Glomerular visceral epithelial cell (primary cell): Measurements from ENCODE around the gene ALDH3A2.

Experiments
- DNase-seq: peaks from one replicate; pipeline ENCODE4 v3.0.0-alpha.2; 2016; ENCODE audit errors: extremely low spot score

Gene ALDH3A2

GRCh38 chr17:19714542-19715411, 66.2 kb downstream of the ALDH3A2 start:
- no peak for DNase-seq

GRCh38 chr17:19716108-19717030, 67.8 kb downstream of the ALDH3A2 start, which contains the start of gene SLC47A2:
SLC47A2 (minus strand) TSS chr17:19716584; CDS start chr17:19716555, 29 bp downstream.
- DNase-seq: peak; percentile 57

GRCh38 chr17:19717031-19717360, 68.4 kb downstream of the ALDH3A2 start:
- no peak for DNase-seq

- DNase-seq: no peak
Observed at GRCh38 chr17:19717411-19717908, 68.9 kb downstream of the ALDH3A2 start.

- no peak for DNase-seq
Observed at GRCh38 chr17:19718041-19718612, 69.6 kb downstream of the ALDH3A2 start.

- peak; percentile 47 for DNase-seq
Observed at GRCh38 chr17:19718613-19719354, 70.2 kb downstream of the ALDH3A2 start.

- DNase-seq: peak; percentile 36
Observed at GRCh38 chr17:19719355-19720209, 71.0 kb downstream of the ALDH3A2 start.

- no peak for DNase-seq
Observed at GRCh38 chr17:19720210-19720475, 71.6 kb downstream of the ALDH3A2 start.

GRCh38 chr17:19720631-19721426, 72.3 kb downstream of the ALDH3A2 start:
- peak; percentile 78 for DNase-seq

GRCh38 chr17:19723964-19724363, 75.4 kb downstream of the ALDH3A2 start:
- no peak for DNase-seq

- DNase-seq: no peak
Observed at GRCh38 chr17:19724501-19725420, 76.2 kb downstream of the ALDH3A2 start.

- DNase-seq: no peak
Observed at GRCh38 chr17:19725486-19725885, 76.9 kb downstream of the ALDH3A2 start.

- DNase-seq: no peak
Observed at GRCh38 chr17:19726631-19727376, 78.3 kb downstream of the ALDH3A2 start.
